ENCODE measurements around the gene IL3. TPM values are rescaled to one million over a fixed set of nuclear protein-coding genes. Genes with fewer than 3 reads are reported as not detected.
A peak's percentile ranks its signal among the peaks of the same experiment; 100 is the strongest.

Gene IL3
- total RNA-seq, 4 donors from 2014 or later: not detected

- no peaks in the 10 kb centered on the region for H3K4me1 ChIP-seq
- DNase-seq: peak in 1 of 2 donors; percentile 0
- intact Hi-C loops (cut with DNase I): no loop called here
- H3K27ac ChIP-seq: no peak overlapping the region
- TF ChIP-seq POLR2A (IDR thresholded peaks at IDR 0.05): no peak
- no peak for TF ChIP-seq CTCF (IDR thresholded peaks at IDR 0.05)
- WGBS, 2 donors: 91% methylated on average over 9 of the region's 9 CpGs
- no peaks in the 10 kb centered on the region for H3K27me3 ChIP-seq
- H3K36me3 ChIP-seq: no peaks in the 10 kb centered on the region
- H3K4me3 ChIP-seq (replicated peaks in 1 of 3): no peak overlapping the region
- no peaks in the 10 kb centered on the region for H3K9me3 ChIP-seq
Observed at GRCh38 chr5:132059043-132059695, 1.3 kb upstream of the IL3 start.

DNA sequence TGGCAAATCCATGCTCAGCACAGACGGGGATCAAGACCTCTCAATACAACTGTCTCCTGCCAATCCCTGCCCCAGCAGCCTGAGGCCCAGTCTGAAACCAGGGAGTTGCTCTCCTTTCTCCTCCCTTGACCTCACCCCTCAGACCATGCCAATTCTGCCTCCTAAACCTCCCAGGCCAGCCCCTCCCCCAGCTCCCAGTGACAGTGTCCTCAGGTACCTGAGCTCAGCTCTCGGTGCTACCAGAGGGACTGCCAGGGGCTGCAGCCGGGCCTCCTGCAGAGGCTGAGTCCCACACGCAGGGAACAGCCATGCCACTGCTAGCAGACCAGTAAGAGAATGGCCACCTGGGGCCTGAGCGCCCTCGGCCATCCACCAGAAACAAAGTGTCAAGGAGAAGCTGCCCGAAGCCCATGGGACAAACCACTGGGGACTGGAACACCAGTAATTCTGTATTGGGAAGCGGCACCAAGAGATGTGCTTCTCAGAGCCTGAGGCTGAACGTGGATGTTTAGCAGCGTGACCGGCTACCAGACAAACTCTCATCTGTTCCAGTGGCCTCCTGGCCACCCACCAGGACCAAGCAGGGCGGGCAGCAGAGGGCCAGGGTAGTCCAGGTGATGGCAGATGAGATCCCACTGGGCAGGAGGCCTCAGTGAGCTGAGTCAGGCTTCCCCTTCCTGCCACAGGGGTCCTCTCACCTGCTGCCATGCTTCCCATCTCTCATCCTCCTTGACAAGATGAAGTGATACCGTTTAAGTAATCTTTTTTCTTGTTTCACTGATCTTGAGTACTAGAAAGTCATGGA, 557 bp upstream of the IL3 start:
- no peaks in the 10 kb centered on the region for H3K27me3 ChIP-seq
- H3K9me3 ChIP-seq: no peaks in the 10 kb centered on the region
- no peak overlapping the region for H3K27ac ChIP-seq
- WGBS, 2 donors: 87 to 92% methylated on average over 5 to 13 of the region's 13 CpGs
- H3K4me1 ChIP-seq: no peaks in the 10 kb centered on the region
- intact Hi-C loops (cut with DNase I): no loop called here
- H3K4me3 ChIP-seq (replicated peaks in 1 of 3): no peak overlapping the region
- H3K36me3 ChIP-seq: no peaks in the 10 kb centered on the region
- TF ChIP-seq POLR2A (IDR thresholded peaks at IDR 0.05): no peak
- no peak for TF ChIP-seq CTCF (IDR thresholded peaks at IDR 0.05)
- DNase-seq: peak in 1 of 2 donors; percentile 0

GRCh38 chr5:132063090-132063911, 2.8 kb downstream of the IL3 start:
- 42 to 45% methylated on average over 9 of the region's 9 CpGs for WGBS, 2 donors
- Histone ChIP-seq H3K4me3 (replicated peaks in 1 of 3) (no peak overlapping the region), H3K27me3 (no peaks in the 10 kb centered on the region), H3K4me1 (no peaks in the 10 kb centered on the region), H3K27ac (no peak overlapping the region), H3K36me3 (no peaks in the 10 kb centered on the region), H3K9me3 (no peaks in the 10 kb centered on the region)
- TF ChIP-seq POLR2A (IDR thresholded peaks at IDR 0.05) (no peak), CTCF (IDR thresholded peaks at IDR 0.05) (peak; percentile 50 to 97 (median 78))
- DNase-seq: peak; percentile 47 to 52
- intact Hi-C loops (cut with DNase I): no loop called here

GRCh38 chr5:132064140-132064539, 3.7 kb downstream of the IL3 start:
- intact Hi-C loops (cut with DNase I): no loop called here
- WGBS, 2 donors: 62 to 72% methylated on average over 3 to 5 of the region's 5 CpGs
- peak in 1 of 2 donors; percentile 0 for DNase-seq
- Histone ChIP-seq H3K4me3 (replicated peaks in 1 of 3) (no peak overlapping the region), H3K27me3 (no peaks in the 10 kb centered on the region), H3K27ac (no peak overlapping the region), H3K9me3 (no peaks in the 10 kb centered on the region), H3K4me1 (no peaks in the 10 kb centered on the region), H3K36me3 (no peaks in the 10 kb centered on the region)
- TF ChIP-seq POLR2A (IDR thresholded peaks at IDR 0.05): no peak
- no peak for TF ChIP-seq CTCF (IDR thresholded peaks at IDR 0.05)

Data from thyroid gland (tissue), 4 donors.